Gastrocnemius medialis (tissue), 4 donors: ENCODE measurements around the gene ZNF319.

ENCODE experiments used
- POLR2A ChIP-seq, 2 donors: fragments of 450-650 bp; IDR thresholded peaks; one replicate each; pipeline ENCODE4 v1.6.1; 2017; ENCODE audit warnings: antibody characterized with exemption in 2 of 2, mild to moderate bottlenecking in 2 of 2, moderate library complexity in 2 of 2
- TF ChIP-seq, protein P1 (sequence below), 5 experiments: fragments of 450-650 bp in 3 of 5; fragments of 200-600 bp in 2 of 5; sonication (generic) in 2 of 5; IDR thresholded peaks in 4 of 5; conservative IDR thresholded peaks in 1 of 5; 1 replicate in 4 of 5; 2 replicates in 1 of 5; pipeline ENCODE4 v1.5.1; 2016 to 2019; ENCODE audit warnings: antibody characterized with exemption in 5 of 5, mild to moderate bottlenecking in 3 of 5, moderate library complexity in 3 of 5

DNA sequence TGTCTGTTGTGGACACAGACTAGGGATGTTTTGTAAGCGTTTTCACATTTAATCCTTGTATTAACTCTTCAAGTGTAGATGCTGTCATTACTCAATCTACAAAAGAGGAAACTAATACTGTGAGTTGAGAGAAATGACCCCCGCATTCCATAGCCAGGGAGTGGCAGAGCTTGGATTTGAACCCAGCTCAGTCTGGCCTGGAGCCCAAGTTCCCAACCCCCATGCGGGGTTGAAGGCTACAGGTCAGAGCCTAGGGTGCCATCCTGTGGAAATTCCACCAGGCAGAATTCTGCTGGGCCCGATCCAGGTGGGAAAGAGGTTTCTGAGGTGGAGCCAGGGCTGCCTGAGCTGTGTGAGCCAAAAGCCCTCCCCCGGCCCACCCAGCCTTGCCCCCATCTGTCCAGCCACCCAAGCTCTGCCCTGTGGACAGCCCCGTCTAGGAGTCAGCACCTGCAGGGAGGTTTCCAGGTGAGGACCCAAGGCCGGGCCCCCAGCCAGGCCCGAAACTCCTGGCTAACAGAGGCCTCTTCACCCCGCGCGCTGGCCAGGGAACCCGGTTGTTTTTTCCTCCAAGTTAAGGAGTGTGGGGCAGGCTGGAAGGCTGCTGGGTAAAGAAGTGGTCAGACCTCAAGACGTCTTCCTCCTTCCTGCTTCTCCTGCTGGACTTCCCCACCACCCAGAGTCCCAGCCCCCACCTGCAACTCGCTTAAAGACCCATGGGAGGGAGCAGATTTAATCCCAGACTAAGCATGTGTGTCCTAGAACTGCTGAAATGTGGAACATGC, 30.7 kb upstream of the ZNF319 start:
- TF ChIP-seq, protein P1, sequence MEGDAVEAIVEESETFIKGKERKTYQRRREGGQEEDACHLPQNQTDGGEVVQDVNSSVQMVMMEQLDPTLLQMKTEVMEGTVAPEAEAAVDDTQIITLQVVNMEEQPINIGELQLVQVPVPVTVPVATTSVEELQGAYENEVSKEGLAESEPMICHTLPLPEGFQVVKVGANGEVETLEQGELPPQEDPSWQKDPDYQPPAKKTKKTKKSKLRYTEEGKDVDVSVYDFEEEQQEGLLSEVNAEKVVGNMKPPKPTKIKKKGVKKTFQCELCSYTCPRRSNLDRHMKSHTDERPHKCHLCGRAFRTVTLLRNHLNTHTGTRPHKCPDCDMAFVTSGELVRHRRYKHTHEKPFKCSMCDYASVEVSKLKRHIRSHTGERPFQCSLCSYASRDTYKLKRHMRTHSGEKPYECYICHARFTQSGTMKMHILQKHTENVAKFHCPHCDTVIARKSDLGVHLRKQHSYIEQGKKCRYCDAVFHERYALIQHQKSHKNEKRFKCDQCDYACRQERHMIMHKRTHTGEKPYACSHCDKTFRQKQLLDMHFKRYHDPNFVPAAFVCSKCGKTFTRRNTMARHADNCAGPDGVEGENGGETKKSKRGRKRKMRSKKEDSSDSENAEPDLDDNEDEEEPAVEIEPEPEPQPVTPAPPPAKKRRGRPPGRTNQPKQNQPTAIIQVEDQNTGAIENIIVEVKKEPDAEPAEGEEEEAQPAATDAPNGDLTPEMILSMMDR (IDR thresholded peaks at IDR 0.05 in 4 of 5, conservative IDR thresholded peaks at IDR 0.05 in 1 of 5): no peak
- TF ChIP-seq POLR2A (IDR thresholded peaks at IDR 0.05): no peak
